A549 treated with CpdA at 1 μM for 4 hours (cell line): Measurements from ENCODE around the gene AP5M1. TPM values are rescaled to one million over a fixed set of nuclear protein-coding genes. Genes with fewer than 3 reads are reported as not detected.

Experiments
- total RNA-seq: library from RNA; stranded (reverse); fragments of 200-300 nt; extraction: Qiagen RNA extraction; gene quantifications from 5 replicates; pipeline ENCODE4 v1.2.3, GENCODE V29; 2022; ENCODE audit warnings: low read depth

AP5M1 gene, protein sequence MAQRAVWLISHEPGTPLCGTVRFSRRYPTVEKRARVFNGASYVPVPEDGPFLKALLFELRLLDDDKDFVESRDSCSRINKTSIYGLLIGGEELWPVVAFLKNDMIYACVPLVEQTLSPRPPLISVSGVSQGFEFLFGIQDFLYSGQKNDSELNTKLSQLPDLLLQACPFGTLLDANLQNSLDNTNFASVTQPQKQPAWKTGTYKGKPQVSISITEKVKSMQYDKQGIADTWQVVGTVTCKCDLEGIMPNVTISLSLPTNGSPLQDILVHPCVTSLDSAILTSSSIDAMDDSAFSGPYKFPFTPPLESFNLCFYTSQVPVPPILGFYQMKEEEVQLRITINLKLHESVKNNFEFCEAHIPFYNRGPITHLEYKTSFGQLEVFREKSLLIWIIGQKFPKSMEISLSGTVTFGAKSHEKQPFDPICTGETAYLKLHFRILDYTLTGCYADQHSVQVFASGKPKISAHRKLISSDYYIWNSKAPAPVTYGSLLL
- total RNA-seq = 18.6 to 20.5 TPM (median 20.0 TPM) in 5 replicates

DNA sequence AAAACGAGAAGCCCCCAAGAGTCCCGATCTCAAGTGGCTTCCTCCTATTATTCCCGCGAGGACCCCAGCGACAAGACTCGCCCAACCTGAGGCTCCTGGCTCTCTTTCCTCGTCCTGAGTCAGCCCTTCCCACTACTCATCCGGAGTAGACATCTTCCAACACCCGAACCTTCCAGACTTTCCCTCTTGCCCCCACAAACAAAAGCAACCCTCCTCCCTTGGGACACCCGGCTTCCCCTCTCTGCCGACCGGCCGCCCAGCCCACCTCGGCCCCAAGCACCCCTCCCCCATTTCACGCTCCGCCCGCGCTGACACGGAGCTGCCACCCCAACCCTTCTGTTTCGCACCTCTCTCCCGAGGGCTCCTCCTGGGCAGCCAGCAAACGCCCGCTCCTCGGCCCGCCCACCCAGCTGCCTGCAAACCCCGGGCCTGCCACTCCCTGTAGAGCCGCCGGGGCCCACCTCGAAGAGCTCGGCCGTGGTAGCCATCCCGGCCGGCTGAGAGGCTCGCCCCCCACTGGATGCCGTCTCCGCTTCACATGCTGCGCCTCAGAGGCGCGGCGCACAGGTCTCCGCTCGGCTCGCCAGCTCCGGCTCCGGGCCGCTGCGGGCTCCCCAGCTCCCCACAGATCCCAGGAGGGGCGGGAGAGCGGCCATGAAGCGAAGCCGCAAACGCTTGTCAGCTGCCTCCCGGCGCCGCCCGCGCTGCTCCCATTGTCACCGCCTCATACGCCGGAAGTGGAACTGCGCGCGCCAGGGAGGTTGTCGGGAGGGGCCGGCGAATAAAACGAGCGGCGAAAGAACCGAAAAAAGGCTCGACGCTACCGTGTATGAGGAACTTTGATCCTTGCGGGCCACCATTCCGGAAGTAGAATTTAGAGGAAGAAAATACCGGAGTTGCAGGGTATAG, at the start of gene AP5M1, which contains the start of gene EXOC5:
Gene AP5M1, plus strand, starts transcription at position 811 of the 909 bp plus-strand sequence. CDS start 344 bp downstream, outside the sequence.
Gene EXOC5, minus strand, starts transcription at position 745 of the 909 bp plus-strand sequence. Its CDS starts 257 bp downstream, at position 488.

Other genes starting within 250 kb of the AP5M1 start
- 26.9 to 41.8 TPM (median 38.5 TPM) in 5 replicates for gene EXOC5, start 66 bp upstream of the AP5M1 start, total RNA-seq
- gene NAA30, start 121.6 kb downstream of the AP5M1 start, total RNA-seq = 11.5 to 13.2 TPM (median 12.7 TPM) in 5 replicates
- gene CCDC198, start 224.9 kb downstream of the AP5M1 start, total RNA-seq = 2.8 to 4.0 TPM (median 3.6 TPM) in 5 replicates